IPS DF 6.9 (cell line): ENCODE results near the gene HMG20B.

ENCODE experiments used
- DNase-seq: peaks from one replicate; pipeline ENCODE4 v3.0.0-alpha.2; 2013; ENCODE audit warnings: low read depth, low spot score
- H3K27ac ChIP-seq: one replicate; pipeline ENCODE4 v1.5.1; 2013; ENCODE audit warnings: low read length, control low read depth
- H3K27me3 ChIP-seq: 2 replicates; pipeline ENCODE4 v1.6.1; 2013; ENCODE audit warnings: mild to moderate bottlenecking, low read length; ENCODE audit not compliant: control insufficient read depth, insufficient read depth
- H3K36me3 ChIP-seq: 2 replicates; pipeline ENCODE4 v1.6.1; 2013; ENCODE audit warnings: low read length; ENCODE audit not compliant: control insufficient read depth, insufficient read depth
- H3K4me1 ChIP-seq: 2 replicates; pipeline ENCODE4 v1.6.1; 2013; ENCODE audit warnings: low read length; ENCODE audit not compliant: control insufficient read depth, insufficient read depth
- H3K4me3 ChIP-seq: 2 replicates; pipeline ENCODE4 v1.5.1; 2013; ENCODE audit warnings: mild to moderate bottlenecking, low read length
- H3K9me3 ChIP-seq: 2 replicates; pipeline ENCODE4 v1.6.1; 2013; ENCODE audit warnings: low read length, inconsistent platforms; ENCODE audit not compliant: control insufficient read depth, insufficient read depth
- WGBS: extraction: QIAGEN DNeasy Blood & Tissue Kit; methylation state at CpG from one replicate; pipeline ENCODE4 v1.1.7; 2013; ENCODE audit warnings: mixed read lengths, missing lambda C conversion rate; ENCODE audit not compliant: insufficient read length, insufficient coverage; 5-methylcytosine and 5-hydroxymethylcytosine counted together

The HMG20B gene

DNA sequence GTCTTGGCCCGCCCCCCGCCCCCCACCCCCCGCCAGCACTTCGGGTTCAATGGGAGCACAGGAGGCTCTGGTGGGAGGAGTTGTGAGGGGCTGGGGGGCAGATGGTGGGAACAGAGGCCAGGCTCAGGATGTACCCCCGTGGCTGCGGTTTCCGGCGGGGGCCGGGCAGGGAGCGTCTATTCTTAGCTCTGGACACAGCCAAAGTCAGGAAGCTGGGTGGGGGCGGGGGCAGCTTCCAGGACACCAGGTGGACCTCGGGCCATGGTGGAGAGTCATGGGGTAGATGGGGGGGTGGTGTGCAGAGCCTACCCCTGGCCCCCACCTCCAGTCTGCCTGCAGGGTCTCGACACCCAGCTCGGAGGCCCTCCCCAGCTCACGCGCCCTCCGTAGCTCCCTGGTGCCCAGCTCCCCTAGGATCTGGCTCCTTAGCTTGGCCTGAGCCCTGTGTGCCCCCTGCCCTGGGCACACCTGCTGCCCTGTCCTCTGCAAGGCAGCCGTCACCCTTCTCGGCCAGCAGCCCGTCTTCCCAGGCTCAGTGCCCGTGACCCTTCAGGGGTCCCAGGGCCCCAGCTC is 36.1 kb downstream of the HMG20B start:
- H3K27ac ChIP-seq: no peak overlapping the region
- H3K4me1 ChIP-seq: no peaks in the 10 kb centered on the region
- no peak overlapping the region for H3K4me3 ChIP-seq
- H3K9me3 ChIP-seq: no peaks in the 10 kb centered on the region
- H3K36me3 ChIP-seq: peaks cover 13% of the 10 kb centered on the region
- no peak for DNase-seq
- H3K27me3 ChIP-seq: peaks cover 3% of the 10 kb centered on the region; the same call in 1 of the 2 replicates
- WGBS: no CpG with 5 or more reads among the region's 21 CpGs

DNA sequence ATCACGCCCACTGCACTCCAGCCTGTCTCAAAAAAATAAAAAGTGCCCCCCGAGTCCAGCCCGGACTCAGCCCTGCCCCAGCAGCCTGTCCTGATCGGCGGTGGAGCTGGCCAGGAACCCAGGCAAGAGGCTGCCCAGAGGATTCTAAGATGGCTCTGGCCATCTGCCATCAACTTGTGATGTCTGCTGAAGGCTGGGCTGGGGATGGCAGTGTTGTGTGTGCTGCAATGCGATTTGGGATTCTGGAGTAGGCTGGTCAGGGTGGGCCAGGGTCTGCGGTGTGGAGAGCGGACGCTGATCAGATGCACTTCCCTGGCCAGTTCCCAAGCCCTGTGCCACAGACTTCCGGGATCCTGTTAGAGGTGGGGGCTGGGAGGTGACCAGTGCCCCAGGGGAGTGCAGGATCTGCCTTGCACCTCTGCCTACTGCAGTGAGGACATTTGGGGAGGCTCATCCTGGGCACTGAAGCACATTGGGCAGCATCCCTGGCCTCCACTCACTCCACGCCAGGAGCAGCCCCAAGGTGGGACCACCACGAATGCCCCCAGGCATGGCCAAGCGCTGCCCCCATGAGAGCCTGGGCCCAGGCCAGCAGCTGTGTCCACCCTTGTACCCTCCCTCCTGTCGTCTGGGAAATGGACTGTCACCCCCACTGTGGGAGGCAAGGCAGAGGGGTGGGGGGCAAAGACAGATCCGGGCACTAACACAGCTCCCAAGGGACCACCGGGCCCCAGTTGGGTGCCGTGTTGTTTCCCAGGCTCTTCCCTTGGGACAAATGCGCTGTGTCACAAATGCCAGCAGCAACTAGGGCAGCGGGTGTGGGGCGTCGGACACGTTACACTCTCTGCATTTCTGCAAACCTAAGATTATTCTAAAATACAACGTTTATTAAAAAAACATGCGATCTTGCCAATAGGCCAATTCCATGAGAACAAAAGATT is 37.3 kb downstream of the HMG20B start:
- WGBS: no CpG with 5 or more reads among the region's 24 CpGs
- peaks cover 3% of the 10 kb centered on the region; the same call in 1 of the 2 replicates for H3K27me3 ChIP-seq
- H3K9me3 ChIP-seq: no peaks in the 10 kb centered on the region
- H3K36me3 ChIP-seq: peaks cover 13% of the 10 kb centered on the region
- no peaks in the 10 kb centered on the region for H3K4me1 ChIP-seq
- H3K27ac ChIP-seq: no peak overlapping the region
- H3K4me3 ChIP-seq: no peak overlapping the region
- DNase-seq: no peak

DNA sequence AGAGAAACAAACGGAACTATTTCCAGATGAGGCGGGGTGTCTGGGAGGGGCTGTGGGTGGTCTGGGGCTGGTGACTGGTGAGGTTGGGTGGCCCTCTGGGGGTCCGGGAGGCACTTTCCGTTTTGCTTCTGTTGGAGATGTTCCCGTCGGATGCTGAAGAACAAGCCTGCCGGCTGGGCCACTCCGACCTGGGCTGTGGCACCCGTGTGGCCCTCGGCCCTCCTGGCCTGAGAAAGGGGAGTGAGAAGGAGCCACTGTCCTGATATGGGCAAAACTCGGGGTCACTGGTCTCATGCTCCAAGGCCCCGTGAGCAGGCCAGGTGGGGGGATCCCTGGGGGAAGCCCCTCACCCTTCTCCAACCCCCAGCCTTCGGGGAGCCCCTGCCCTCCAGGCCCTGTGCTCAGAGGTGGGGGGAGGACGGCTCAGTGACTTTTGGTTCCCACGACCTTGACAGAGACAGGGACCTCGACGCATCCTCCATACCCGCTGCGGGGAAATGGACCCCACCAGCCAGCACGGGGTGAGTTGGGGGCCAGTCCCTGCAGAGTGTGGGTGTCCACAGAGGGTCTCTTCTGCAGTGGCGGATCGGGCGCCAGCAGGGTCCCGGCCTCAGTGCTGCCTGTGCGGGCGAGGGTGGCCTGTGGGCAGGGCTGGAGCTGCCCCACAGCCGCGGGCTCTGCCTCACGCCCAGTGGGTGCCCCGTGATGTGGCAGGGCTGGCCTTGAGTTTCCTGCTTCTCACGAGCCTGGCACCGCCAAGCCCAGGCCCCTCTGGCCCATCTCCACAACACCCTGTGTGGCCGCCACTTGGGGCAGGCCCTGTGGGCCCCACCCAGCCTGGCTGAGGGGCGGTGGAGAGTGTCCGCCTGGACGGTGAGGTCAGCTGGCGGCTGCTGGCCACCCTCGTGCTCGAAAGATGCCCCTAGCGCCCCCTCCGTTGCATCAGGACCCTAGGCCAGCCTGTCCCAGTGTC is 38.3 kb downstream of the HMG20B start:
- no peak for DNase-seq
- Histone ChIP-seq H3K36me3 (peaks cover 18% of the 10 kb centered on the region), H3K27me3 (no peaks in the 10 kb centered on the region), H3K9me3 (no peaks in the 10 kb centered on the region), H3K4me3 (no peak overlapping the region), H3K27ac (no peak overlapping the region), H3K4me1 (no peaks in the 10 kb centered on the region)
- WGBS: no CpG with 5 or more reads among the region's 41 CpGs

DNA sequence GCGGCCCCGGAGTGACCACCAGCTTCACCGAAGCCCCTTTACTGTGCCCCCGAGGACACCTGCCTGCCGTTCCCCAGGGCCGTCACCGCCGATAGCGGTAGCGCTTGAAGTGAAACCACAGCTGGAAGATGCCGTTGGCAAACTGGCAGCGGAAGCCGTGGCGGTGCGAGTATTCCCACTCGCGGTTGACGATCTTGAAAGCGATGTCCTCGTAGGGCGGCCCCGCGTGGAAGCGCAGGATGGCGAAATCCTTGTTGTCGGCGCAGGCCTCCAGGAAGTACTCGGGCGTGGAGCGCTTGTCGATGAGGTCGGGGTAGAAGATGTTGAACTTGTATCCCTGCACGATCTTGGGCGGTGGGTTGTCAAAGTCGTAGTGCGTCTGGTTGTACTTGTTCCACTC is 39.1 kb downstream of the HMG20B start:
- peaks cover 18% of the 10 kb centered on the region for H3K36me3 ChIP-seq
- no peak overlapping the region for H3K4me3 ChIP-seq
- no peaks in the 10 kb centered on the region for H3K27me3 ChIP-seq
- H3K27ac ChIP-seq: no peak overlapping the region
- WGBS: no CpG with 5 or more reads among the region's 36 CpGs
- H3K9me3 ChIP-seq: no peaks in the 10 kb centered on the region
- no peaks in the 10 kb centered on the region for H3K4me1 ChIP-seq
- no peak for DNase-seq

DNA sequence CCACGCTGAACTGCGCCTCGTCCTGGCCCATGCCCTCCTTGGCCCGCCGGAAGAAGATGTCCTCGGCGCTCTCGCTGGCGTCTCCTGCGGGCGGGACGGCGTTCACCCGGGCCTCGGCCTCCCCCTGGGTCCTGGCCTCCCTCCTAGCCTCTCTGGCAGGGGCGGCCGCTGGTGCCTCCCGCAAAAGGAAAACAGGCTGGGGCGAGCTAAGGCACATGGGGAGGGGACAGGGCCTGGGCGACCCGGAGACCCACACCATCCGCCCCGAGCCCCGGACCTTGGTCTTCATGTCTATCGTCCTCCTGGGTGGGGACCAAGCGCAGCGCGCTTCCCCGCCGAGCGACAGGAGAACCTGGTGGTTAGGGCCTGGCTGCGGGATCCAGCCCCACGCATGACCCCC is 39.6 kb downstream of the HMG20B start:
- Histone ChIP-seq H3K27me3 (no peaks in the 10 kb centered on the region), H3K4me3 (no peak overlapping the region), H3K4me1 (no peaks in the 10 kb centered on the region), H3K36me3 (peaks cover 18% of the 10 kb centered on the region), H3K9me3 (no peaks in the 10 kb centered on the region), H3K27ac (no peak overlapping the region)
- no CpG with 5 or more reads among the region's 33 CpGs for WGBS
- DNase-seq: no peak

DNA sequence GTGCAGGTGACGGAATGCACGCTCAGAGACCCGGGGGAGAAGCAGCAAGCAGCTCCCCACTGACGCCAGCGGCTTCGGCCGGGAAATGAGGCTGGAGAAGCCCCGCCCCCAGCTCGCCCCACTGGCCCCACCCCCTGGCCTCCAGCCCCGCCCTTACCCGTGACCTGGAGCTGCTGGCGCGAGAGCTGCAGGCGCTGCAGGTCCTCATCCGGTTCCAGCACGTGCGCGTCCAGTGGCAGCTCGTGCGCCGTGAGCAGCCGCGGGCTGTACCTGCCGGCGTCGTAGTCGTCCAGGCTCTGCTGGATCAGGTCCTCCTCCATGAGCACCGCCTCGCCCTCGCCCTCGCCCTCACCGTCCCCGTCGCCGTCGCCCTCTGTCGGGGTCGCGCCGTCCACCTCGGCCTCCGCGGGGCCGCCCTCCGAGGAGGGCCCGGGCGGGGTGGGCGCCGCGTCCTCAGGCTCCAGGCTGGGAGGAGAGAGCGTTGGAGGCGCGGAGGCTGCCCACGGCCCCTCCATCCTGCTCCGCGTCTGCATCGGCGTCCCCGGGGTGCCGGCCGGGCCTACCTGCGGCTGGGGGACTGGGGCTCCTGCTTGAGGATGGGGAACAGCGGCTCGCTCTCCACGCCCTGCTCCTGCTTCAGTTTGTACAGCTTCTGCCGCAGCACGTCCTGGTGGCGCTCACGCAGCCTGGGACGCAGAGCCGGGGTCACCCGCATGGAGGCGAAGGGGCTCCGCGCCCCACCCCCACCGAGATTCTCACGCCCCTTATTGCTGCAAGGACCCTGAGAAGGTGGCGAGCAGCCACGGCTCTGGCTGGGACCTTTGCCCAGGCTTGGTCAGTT is 40.4 kb downstream of the HMG20B start:
- H3K36me3 ChIP-seq: peaks cover 18% of the 10 kb centered on the region

DNA sequence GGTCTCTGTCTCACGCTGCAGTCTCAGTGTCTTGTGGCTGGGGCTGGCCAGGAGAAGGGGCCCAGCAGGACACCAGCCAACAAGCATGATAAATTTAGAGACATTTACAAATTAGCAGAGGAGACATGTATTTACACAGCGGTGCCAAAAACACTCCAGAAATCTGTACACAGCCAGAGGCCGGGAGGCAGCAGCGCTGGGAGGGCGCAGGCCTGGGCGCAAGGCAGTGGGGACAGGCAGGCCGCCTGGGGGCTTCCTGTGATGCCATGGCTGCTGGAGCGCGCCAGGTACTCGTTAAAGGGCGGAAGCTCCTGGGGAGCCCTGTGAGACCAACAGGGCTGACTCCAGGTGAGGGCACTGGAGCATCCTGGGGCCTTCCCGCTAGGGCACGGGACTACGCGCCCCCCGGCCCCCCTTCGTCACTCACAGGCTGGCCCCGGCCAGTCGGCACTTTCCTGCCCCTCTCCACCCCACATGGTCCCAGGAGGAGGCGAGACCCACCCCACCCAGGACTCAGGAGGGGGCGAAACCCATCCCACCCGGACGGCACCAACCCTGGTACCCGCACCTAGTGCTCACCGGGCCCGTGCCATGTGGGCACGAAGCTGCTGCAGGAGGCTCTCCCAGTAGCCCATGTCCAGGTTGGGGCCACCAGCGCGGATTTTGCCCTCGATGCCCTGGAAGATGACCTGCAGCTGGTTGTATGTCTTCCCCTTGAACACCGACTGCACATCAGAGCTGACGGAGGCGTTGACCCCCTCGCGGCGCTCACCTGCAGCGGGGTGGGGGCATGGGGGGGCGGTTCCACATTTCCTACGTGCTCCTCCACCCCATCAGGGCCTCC is 41.3 kb downstream of the HMG20B start:
- H3K36me3 ChIP-seq: peaks cover 18% of the 10 kb centered on the region
- H3K4me1 ChIP-seq: no peaks in the 10 kb centered on the region; the same call in 1 of the 2 replicates
- no CpG with 5 or more reads among the region's 39 CpGs for WGBS
- no peak overlapping the region for H3K4me3 ChIP-seq
- no peaks in the 10 kb centered on the region for H3K27me3 ChIP-seq
- no peak overlapping the region for H3K27ac ChIP-seq
- no peaks in the 10 kb centered on the region for H3K9me3 ChIP-seq
- DNase-seq: no peak

More for the DNA sequence above, 40.4 kb downstream of the HMG20B start:
- no peaks in the 10 kb centered on the region for H3K27me3 ChIP-seq
- H3K4me3 ChIP-seq: no peak overlapping the region
- no peak overlapping the region for H3K27ac ChIP-seq
- no peak for DNase-seq
- H3K4me1 ChIP-seq: no peaks in the 10 kb centered on the region
- no CpG with 5 or more reads among the region's 79 CpGs for whole genome bisulfite sequencing
- no peaks in the 10 kb centered on the region for H3K9me3 ChIP-seq

DNA sequence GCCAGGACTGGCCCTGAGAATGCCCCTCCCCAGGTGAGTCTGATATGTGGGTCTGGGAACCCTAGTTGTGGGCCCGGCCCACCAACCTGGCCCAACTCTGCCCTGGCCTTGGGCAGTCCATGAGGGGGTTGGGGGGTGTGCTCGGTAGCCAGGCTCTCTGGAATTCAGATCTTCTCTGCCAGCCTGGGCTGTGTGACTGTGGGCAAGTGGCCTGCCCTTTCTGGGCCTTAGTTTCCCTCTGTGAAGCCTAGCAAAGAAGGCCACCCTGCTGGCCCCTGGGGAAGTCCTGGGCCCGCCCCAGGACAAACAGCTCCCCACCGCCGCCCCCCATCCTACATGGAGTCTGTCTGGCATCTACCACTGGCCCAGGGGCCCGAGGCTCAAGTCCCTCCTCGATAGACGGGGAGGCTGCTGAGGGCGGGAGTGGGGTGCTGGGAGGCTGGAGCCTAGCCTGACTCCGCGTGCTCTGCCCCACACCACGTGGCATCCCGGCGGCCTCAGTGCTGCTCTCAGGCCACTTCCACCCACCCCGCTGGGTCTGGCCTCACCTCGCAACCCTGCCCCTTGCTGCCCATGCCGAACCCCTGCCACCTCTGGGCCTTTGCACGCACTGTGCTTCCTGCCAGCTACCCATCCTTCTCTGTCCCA is 42.2 kb downstream of the HMG20B start:
- WGBS: no CpG with 5 or more reads among the region's 18 CpGs

More for the DNA sequence above, 42.2 kb downstream of the HMG20B start:
- Histone ChIP-seq H3K4me1 (no peaks in the 10 kb centered on the region; the same call in 1 of the 2 replicates), H3K27ac (no peak overlapping the region), H3K27me3 (no peaks in the 10 kb centered on the region), H3K4me3 (no peak overlapping the region), H3K36me3 (peaks cover 18% of the 10 kb centered on the region), H3K9me3 (no peaks in the 10 kb centered on the region)
- DNase-seq: no peak
